GM23338 (cell line): ENCODE data around the gene REC8. TPM values are rescaled to one million over a fixed set of nuclear protein-coding genes. Genes with fewer than 3 reads are reported as not detected.
A peak's percentile ranks its signal among the peaks of the same experiment; 100 is the strongest.

ENCODE experiments used
- ATAC-seq: fragments of 200-7000 bp; cut with Tn5 transposase; 3 replicates; pipeline ENCODE4 v1.9.1; 2020
- DNase-seq: peaks from one replicate; pipeline ENCODE4 v3.0.0-alpha.2; 2015; ENCODE audit warnings: low spot score
- H2AFZ ChIP-seq: fragments of 200-600 bp; sonication (generic); 2 replicates; pipeline ENCODE4 v1.8.0; 2016; ENCODE audit warnings: antibody characterized with exemption, mild to moderate bottlenecking, moderate library complexity
- H3F3A ChIP-seq: fragments of 200-600 bp; sonication (generic); replicated peaks from 2 replicates; pipeline ENCODE4 v1.8.0; 2017; ENCODE audit warnings: antibody characterized with exemption, mixed run types, low read depth
- H3K27ac ChIP-seq: fragments of 200-600 bp; sonication (generic); 2 replicates; pipeline ENCODE4 v1.6.1; 2016; ENCODE audit warnings: low read depth
- H3K27me3 ChIP-seq: fragments of 200-600 bp; sonication (generic); 2 replicates; pipeline ENCODE4 v1.8.0; 2016; ENCODE audit warnings: mild to moderate bottlenecking, mixed run types, moderate library complexity; ENCODE audit not compliant: insufficient read depth
- H3K36me3 ChIP-seq: fragments of 200-600 bp; sonication (generic); 2 replicates; pipeline ENCODE4 v1.8.0; 2016; ENCODE audit warnings: mild to moderate bottlenecking; ENCODE audit not compliant: insufficient read depth
- H3K4me1 ChIP-seq: fragments of 200-600 bp; sonication (generic); 2 replicates; pipeline ENCODE4 v1.8.0; 2016; ENCODE audit warnings: mild to moderate bottlenecking, moderate library complexity; ENCODE audit not compliant: insufficient read depth
- H3K4me2 ChIP-seq: fragments of 200-600 bp; sonication (generic); 2 replicates; pipeline ENCODE4 v1.7.1; 2017; ENCODE audit warnings: mixed run types
- H3K4me3 ChIP-seq: fragments of 200-600 bp; sonication (generic); 2 replicates; pipeline ENCODE4 v1.6.1; 2016; ENCODE audit warnings: mixed run types
- H3K79me2 ChIP-seq: fragments of 200-600 bp; sonication (generic); replicated peaks from 2 replicates; pipeline ENCODE4 v1.8.0; 2017; ENCODE audit warnings: mild to moderate bottlenecking; ENCODE audit not compliant: insufficient read depth
- H3K9me2 ChIP-seq: fragments of 200-600 bp; sonication (generic); 2 replicates; pipeline ENCODE4 v1.8.0; 2017; ENCODE audit not compliant: insufficient read depth
- H4K20me1 ChIP-seq: fragments of 200-600 bp; sonication (generic); replicated peaks from 2 replicates; pipeline ENCODE4 v1.8.0; 2017; ENCODE audit warnings: mild to moderate bottlenecking; ENCODE audit not compliant: insufficient read depth
- H3K27ac Mint-ChIP-seq: 2 replicates; pipeline ENCODE4 v1.8.0; 2020; ENCODE audit warnings: inconsistent platforms, mild to moderate bottlenecking, moderate library complexity, mixed read lengths
- H3K27me3 Mint-ChIP-seq: 3 replicates; pipeline ENCODE4 v1.8.0; 2022; ENCODE audit warnings: low read depth, mild to moderate bottlenecking, moderate library complexity, mixed read lengths, inconsistent platforms; ENCODE audit not compliant: insufficient read depth, poor library complexity
- H3K36me3 Mint-ChIP-seq: 3 replicates; pipeline ENCODE4 v1.8.0; 2021; ENCODE audit warnings: low read depth, mild to moderate bottlenecking, inconsistent platforms, moderate library complexity, mixed read lengths
- H3K4me1 Mint-ChIP-seq: 3 replicates; pipeline ENCODE4 v1.8.0; 2020; ENCODE audit warnings: mild to moderate bottlenecking, inconsistent platforms, mixed read lengths
- H3K4me3 Mint-ChIP-seq: 3 replicates; pipeline ENCODE4 v1.8.0; 2021; ENCODE audit warnings: moderate library complexity, mild to moderate bottlenecking, inconsistent platforms, mixed read lengths
- H3K9me3 Mint-ChIP-seq: 3 replicates; pipeline ENCODE4 v1.8.0; 2020; ENCODE audit warnings: moderate library complexity, mild to moderate bottlenecking, inconsistent platforms, mixed read lengths
- CREB1 ChIP-seq: fragments of 250-450 bp; sonication (Bioruptor Pico); IDR thresholded peaks from 2 replicates; pipeline ENCODE4 v1.5.0; 2020; ENCODE audit warnings: low read depth, mild to moderate bottlenecking, moderate library complexity
- CTCF ChIP-seq, 2 experiments: fragments of 200-600 bp in 1 of 2; sonication (generic) in 1 of 2; conservative IDR thresholded peaks; 2 replicates each; pipeline versions ENCODE4 v1.5.1 to v1.6.1; 2016 to 2017; ENCODE audit warnings: antibody characterized with exemption in 2 of 2, low read depth in 2 of 2, mild to moderate bottlenecking in 2 of 2, moderate library complexity in 1 of 2
- ETS1 ChIP-seq: IDR thresholded peaks from 2 replicates; pipeline ENCODE4 v1.6.1; 2016; ENCODE audit warnings: antibody characterized with exemption
- EZH2 ChIP-seq: fragments of 200-600 bp; sonication (generic); IDR thresholded peaks from one replicate; pipeline ENCODE4 v1.8.0; 2017; ENCODE audit warnings: antibody characterized with exemption, mild to moderate bottlenecking, low read depth; ENCODE audit not compliant: unreplicated experiment
- EZH2phosphoT487 ChIP-seq: fragments of 200-600 bp; sonication (generic); IDR thresholded peaks from one replicate; pipeline ENCODE4 v1.8.1; 2018; ENCODE audit warnings: antibody characterized with exemption; ENCODE audit not compliant: unreplicated experiment
- JUNB ChIP-seq: IDR thresholded peaks from one replicate; pipeline ENCODE4 v1.6.1; 2016; ENCODE audit warnings: antibody characterized with exemption; ENCODE audit not compliant: unreplicated experiment
- NANOG ChIP-seq: IDR thresholded peaks from 2 replicates; pipeline ENCODE4 v1.6.1; 2016; ENCODE audit warnings: antibody characterized with exemption, borderline replicate concordance
- POLR2AphosphoS5 ChIP-seq: IDR thresholded peaks from 2 replicates; pipeline ENCODE4 v1.6.1; 2016; ENCODE audit warnings: antibody characterized with exemption, low read depth
- REST ChIP-seq: IDR thresholded peaks from one replicate; pipeline ENCODE4 v1.6.1; 2018; ENCODE audit warnings: antibody characterized with exemption; ENCODE audit not compliant: unreplicated experiment
- STAT1 ChIP-seq: IDR thresholded peaks from one replicate; pipeline ENCODE4 v1.6.1; 2016; ENCODE audit warnings: antibody characterized with exemption; ENCODE audit not compliant: unreplicated experiment
- ZNF114 ChIP-seq: fragments of 250-450 bp; sonication (Bioruptor Pico); IDR thresholded peaks from 2 replicates; pipeline ENCODE4 v1.5.0; 2020; ENCODE audit warnings: mild to moderate bottlenecking, moderate library complexity
- polyA plus RNA-seq: library from polyadenylated mRNA; unstranded; fragments of >200 nt; fragmentation: Nextera tagmentation; extraction: Ambion mirVana; gene quantifications from 2 replicates; pipeline ENCODE4 v1.2.1, GENCODE V29; 2016
- total RNA-seq: library from RNA; depleted of rRNA; stranded (reverse); fragments of >200 nt; shearing (Covaris generic); gene quantifications from 2 replicates; pipeline ENCODE4 v1.2.3, GENCODE V29; 2014

The REC8 gene
- total and polyA plus RNA-seq, 2 experiments from 2014 or later, result 25.7 to 36.8 TPM

- no peak for TF ChIP-seq REST
- no peak for TF ChIP-seq EZH2
- TF ChIP-seq NANOG, result no peak
- no peak for TF ChIP-seq ZNF114 (CRISPR knock-in tag)
- TF ChIP-seq CREB1 (CRISPR knock-in tag), result no peak
- no peak for TF ChIP-seq POLR2AphosphoS5
- TF ChIP-seq EZH2phosphoT487, result no peak
- TF ChIP-seq ETS1, result no peak
Observed at GRCh38 chr14:24177891-24178290, 6.0 kb downstream of the REC8 start (continued).

- no peak overlapping the region for H3K27ac ChIP-seq
- peaks cover 58% of the 10 kb centered on the region for H3K36me3 Mint-ChIP-seq
- ATAC-seq (no peak), DNase-seq (no peak)
- H3K27me3 Mint-ChIP-seq, result peaks cover 27% of the 10 kb centered on the region
- H3F3A ChIP-seq, result no peaks in the 10 kb centered on the region
- H3K4me1 Mint-ChIP-seq, result no peaks in the 10 kb centered on the region
- peak overlapping the region; percentile 78 for H3K27ac Mint-ChIP-seq
- no peaks in the 10 kb centered on the region for H3K79me2 ChIP-seq
- H3K4me3 Mint-ChIP-seq, result no peak overlapping the region
- peaks cover 3% of the 10 kb centered on the region; the same call in 2 of the 3 replicates for H3K9me3 Mint-ChIP-seq
- no peaks in the 10 kb centered on the region for H3K4me1 ChIP-seq
- H3K4me2 ChIP-seq, result no peak overlapping the region
- no peaks in the 10 kb centered on the region for H3K27me3 ChIP-seq
- no peaks in the 10 kb centered on the region; the same call in 1 of the 2 replicates for H3K36me3 ChIP-seq
- H2AFZ ChIP-seq, result no peak overlapping the region
- H3K4me3 ChIP-seq, result no peak overlapping the region
- no peaks in the 10 kb centered on the region for H3K9me2 ChIP-seq
- H4K20me1 ChIP-seq, result no peaks in the 10 kb centered on the region; the same call in none of the 2 replicates
- TF ChIP-seq NANOG (no peak), EZH2 (no peak), POLR2AphosphoS5 (no peak), CTCF (conservative IDR thresholded peaks at IDR 0.05; ENCODE audit: low read depth in 2 of 2) (no peak), REST (no peak), STAT1 (no peak), CREB1 (CRISPR knock-in tag) (no peak), JUNB (no peak)
Observed at GRCh38 chr14:24178399-24179178, 6.7 kb downstream of the REC8 start.
